HG03439 (cell line): ENCODE measurements around the gene TPBGL.
"Not testable (repeated sequence)": the region's sequence is repeated elsewhere in the genome, so short reads cannot be mapped to it uniquely, and the experiment has no call there.

Experiments
- ATAC-seq: cut with Tn5 transposase; IDR thresholded peaks from one replicate; pipeline ENCODE4 v1.9.1; 2021; ENCODE audit warnings: mild to moderate bottlenecking, moderate library complexity; ENCODE audit not compliant: unreplicated experiment

TPBGL gene

GRCh38 chr11:75269896-75270295 lies 29.3 kb downstream of the TPBGL start:
- no peak for ATAC-seq

GRCh38 chr11:75270896-75271418 lies 30.4 kb downstream of the TPBGL start:
- no peak for ATAC-seq

GRCh38 chr11:75271730-75272129 lies 31.2 kb downstream of the TPBGL start:
- ATAC-seq = no peak

- ATAC-seq = no peak
Observed at GRCh38 chr11:75272391-75272790, 31.8 kb downstream of the TPBGL start.

GRCh38 chr11:75272821-75273301 lies 32.3 kb downstream of the TPBGL start:
- ATAC-seq = no peak

GRCh38 chr11:75273411-75274391 lies 33.1 kb downstream of the TPBGL start:
- ATAC-seq = no peak

GRCh38 chr11:75274716-75275115 lies 34.1 kb downstream of the TPBGL start:
- not testable (repeated sequence) for ATAC-seq

GRCh38 chr11:75275581-75275980 lies 35.0 kb downstream of the TPBGL start:
- no peak for ATAC-seq

GRCh38 chr11:75276186-75276585 lies 35.6 kb downstream of the TPBGL start:
- ATAC-seq = no peak

GRCh38 chr11:75276686-75277085 lies 36.1 kb downstream of the TPBGL start:
- ATAC-seq = no peak

GRCh38 chr11:75277211-75277805 lies 36.7 kb downstream of the TPBGL start:
- ATAC-seq = no peak

- no peak for ATAC-seq
Observed at GRCh38 chr11:75277991-75278790, 37.6 kb downstream of the TPBGL start.

- no peak for ATAC-seq
Observed at GRCh38 chr11:75279273-75279672, 38.7 kb downstream of the TPBGL start.

- no peak for ATAC-seq
Observed at GRCh38 chr11:75280227-75280701, 39.7 kb downstream of the TPBGL start.

- no peak for ATAC-seq
Observed at GRCh38 chr11:75280770-75281468, 40.3 kb downstream of the TPBGL start.

GRCh38 chr11:75281469-75282095 lies 41.0 kb downstream of the TPBGL start:
- ATAC-seq = no peak

GRCh38 chr11:75283391-75283931 lies 42.9 kb downstream of the TPBGL start:
- no peak for ATAC-seq

- ATAC-seq = no peak
Observed at GRCh38 chr11:75285776-75286360, 45.3 kb downstream of the TPBGL start.

- ATAC-seq = no peak
Observed at GRCh38 chr11:75286826-75287465, 46.4 kb downstream of the TPBGL start.
